GM21526 (cell line): ENCODE data around the gene EEA1.

Experiments
- ATAC-seq: cut with Tn5 transposase; IDR thresholded peaks from one replicate; pipeline ENCODE4 v1.9.1; 2021; ENCODE audit warnings: moderate library complexity; ENCODE audit not compliant: unreplicated experiment, low FRiP score

EEA1 gene

GRCh38 chr12:92898755-92899154, 30.3 kb downstream of the EEA1 start:
- no peak for ATAC-seq

- ATAC-seq = no peak
These were observed 31.3 kb downstream of the EEA1 start for GRCh38 chr12:92897844-92898243.

- no peak for ATAC-seq
These were observed 38.4 kb downstream of the EEA1 start for GRCh38 chr12:92890601-92891106.

DNA sequence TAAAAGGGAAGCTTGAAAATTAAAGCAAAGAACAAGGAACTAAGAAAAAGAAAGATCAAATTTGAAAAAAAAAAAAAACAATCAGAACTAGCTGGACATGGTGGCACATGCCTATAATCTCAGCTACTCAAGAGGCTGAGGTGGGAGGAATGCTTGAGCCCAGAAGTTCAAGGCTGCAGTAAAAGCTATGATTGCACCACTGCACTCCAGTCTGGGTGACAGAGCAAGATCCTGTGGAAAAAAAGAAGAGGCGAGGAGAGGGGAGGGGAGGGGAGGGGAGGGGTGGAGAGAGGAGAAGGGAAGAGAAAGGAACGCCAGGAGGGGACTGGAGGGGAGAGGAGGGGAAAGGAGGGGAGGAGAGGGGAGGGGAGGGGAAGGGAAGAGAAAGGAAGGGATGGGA, 43.0 kb downstream of the EEA1 start:
- ATAC-seq = no peak

- no peak for ATAC-seq
These were observed 49.3 kb downstream of the EEA1 start for GRCh38 chr12:92879698-92880322.

- ATAC-seq = no peak
These were observed 51.2 kb downstream of the EEA1 start for GRCh38 chr12:92877904-92878303.

DNA sequence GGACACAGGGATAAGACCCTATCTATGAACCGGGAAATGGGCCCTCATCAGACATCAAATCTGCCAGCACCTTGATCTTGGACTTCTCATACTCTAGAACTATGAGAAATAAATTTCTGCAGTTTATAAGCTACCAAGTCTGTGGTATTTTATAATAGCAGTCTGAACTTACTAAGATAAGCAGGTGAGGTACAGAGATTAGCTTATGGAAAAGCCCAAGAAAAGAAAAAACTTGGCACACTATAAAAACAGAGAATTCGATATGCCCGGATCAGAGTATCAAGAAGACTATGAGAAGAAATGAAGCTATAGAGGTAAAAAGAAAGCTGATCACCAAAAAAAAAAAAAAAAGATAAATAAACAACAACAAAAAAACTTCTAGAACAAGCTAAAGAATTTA, 52.6 kb downstream of the EEA1 start:
- ATAC-seq = no peak

DNA sequence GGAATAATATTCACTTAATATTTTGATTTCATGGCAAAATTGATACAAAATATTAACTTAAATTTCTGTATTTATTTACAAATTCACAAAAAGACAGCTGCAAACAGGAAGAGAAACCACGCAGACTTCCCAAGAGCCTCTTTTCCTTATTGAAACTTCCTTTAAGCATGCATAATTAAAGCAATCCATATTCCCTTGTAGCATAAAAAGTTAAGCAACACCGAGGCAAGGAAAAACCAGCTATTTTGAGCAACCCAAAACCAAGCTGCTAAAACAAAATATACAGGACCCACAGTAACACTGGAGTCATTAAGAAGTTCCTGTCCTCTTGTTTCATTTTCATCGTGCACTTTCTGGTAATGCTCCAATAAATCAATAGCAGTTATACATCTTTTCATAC, 58.0 kb downstream of the EEA1 start:
- no peak for ATAC-seq

- ATAC-seq = no peak
These were observed 62.7 kb downstream of the EEA1 start for GRCh38 chr12:92866418-92866817.

DNA sequence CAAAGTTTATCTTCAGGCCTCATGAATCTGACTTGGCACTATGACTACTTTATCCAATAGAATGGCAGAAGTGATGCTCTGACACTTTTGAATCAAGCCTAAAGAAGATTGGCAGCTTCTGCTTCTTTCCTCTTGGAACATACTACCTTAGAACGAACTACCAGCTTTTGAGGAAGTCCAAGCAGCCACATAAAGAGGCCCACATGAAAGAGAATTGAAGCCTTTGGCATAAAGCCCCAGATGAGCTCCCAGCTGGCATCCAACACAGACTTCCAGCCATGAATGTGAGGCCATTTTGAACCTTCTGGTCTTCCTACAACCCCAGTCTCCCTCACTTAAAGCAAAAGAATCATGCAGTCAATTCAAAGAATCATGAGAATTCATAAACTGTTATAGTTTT, 65.8 kb downstream of the EEA1 start:
- no peak for ATAC-seq

DNA sequence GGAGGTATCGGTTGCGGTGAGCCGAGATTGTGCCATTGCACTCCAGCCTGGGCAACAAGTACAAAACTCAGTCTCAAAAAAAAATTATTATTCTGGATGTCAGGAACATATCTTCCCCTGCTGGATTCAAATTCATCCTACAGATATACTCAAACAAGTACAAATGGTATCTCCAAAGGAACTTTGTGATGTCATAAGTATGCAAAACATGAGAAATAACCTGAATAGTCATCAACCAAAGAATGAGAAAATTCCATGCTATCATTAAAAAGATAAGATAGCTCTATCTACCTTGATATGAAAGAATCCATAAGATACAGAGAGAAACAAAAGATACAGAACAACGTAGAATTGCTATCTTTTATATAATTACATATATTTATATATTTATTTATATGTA, 67.7 kb downstream of the EEA1 start:
- no peak for ATAC-seq

- ATAC-seq = no peak
These were observed 68.6 kb downstream of the EEA1 start for GRCh38 chr12:92860521-92860920.

- ATAC-seq = no peak
These were observed 69.3 kb downstream of the EEA1 start for GRCh38 chr12:92859650-92860386.

- no peak for ATAC-seq
These were observed 71.3 kb downstream of the EEA1 start for GRCh38 chr12:92857818-92858217.

- ATAC-seq = no peak
These were observed 74.8 kb downstream of the EEA1 start for GRCh38 chr12:92854344-92854743.

GRCh38 chr12:92848740-92849139, 80.4 kb downstream of the EEA1 start:
- no peak for ATAC-seq

- ATAC-seq = no peak
These were observed 81.7 kb downstream of the EEA1 start for GRCh38 chr12:92847368-92847767.

- ATAC-seq = no peak
These were observed 83.8 kb downstream of the EEA1 start for GRCh38 chr12:92845329-92845728.

DNA sequence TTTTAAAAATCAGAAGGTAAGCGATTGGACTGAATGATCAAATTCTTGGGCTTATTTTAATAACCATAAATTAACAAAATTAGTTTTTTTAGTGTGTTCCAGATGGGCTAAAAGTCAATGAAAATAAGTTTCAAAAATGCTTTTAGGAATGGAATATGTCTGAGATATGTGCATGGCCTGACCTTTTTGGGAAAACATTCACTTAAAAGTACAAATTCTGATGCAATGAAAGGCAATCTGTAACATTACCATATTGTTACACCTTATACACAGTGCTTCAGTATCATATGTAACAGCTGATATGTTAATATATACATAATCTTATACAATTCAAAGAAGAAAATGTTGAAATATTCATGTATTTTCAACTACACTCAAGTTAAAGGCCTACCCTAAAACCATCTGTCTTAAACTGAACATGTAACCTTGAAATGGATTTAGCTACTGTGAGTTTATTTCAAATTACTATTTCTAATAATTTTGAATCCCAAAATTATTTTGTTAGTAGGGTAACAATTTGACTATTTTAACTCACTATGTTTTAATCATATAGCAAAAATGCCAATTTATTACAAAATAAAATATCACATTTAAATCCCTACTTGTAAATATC, 84.8 kb downstream of the EEA1 start:
- ATAC-seq = no peak

DNA sequence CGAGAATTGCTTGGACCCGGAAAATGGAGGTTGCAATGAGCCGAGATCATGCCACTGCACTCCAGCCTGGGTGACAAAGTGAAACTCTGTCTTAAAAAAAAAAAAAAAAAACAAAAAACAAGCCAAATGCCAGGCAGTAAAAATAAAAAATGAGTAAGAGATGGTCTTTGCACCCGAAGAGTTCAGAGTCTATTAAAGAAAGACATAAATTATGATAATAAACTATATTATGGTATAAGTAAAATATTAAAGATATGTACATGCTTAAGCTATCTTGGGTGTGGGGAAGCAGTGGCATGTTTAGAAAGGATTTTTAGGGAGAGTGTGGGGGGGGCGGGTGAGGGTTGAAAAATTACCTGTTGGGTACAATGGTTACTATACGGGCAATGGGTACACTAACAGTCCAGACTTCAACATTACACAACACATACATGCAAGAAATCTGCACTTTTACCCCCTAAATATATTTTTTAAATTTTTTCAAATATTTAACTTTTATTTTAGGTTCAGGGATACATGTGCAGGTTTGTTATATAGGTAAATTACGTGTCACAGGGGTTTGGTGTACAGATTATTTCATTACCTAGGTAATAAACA, 99.3 kb downstream of the EEA1 start:
- no peak for ATAC-seq

GRCh38 chr12:92828565-92828964, 100.5 kb downstream of the EEA1 start:
- ATAC-seq = no peak
